ENCODE results near the gene MSH3.

MSH3 gene

GRCh38 chr5:80712919-80713318 lies 58.5 kb downstream of the MSH3 start:
- TF ChIP-seq CTCF (IDR thresholded peaks at IDR 0.05; ENCODE audit: low read depth, low read length), result no peak
- no peak for DNase-seq (ENCODE audit: extremely low read depth, low read depth)

GRCh38 chr5:80713631-80714030 lies 59.2 kb downstream of the MSH3 start:
- TF ChIP-seq CTCF (IDR thresholded peaks at IDR 0.05; ENCODE audit: low read depth, low read length), result no peak
- no peak for DNase-seq (ENCODE audit: extremely low read depth, low read depth)

- TF ChIP-seq CTCF (IDR thresholded peaks at IDR 0.05; ENCODE audit: low read depth, low read length), result no peak
- no peak for DNase-seq (ENCODE audit: extremely low read depth, low read depth)
These were observed 60.3 kb downstream of the MSH3 start for GRCh38 chr5:80714570-80715298.

GRCh38 chr5:80715887-80716286 lies 61.4 kb downstream of the MSH3 start:
- no peak for DNase-seq (ENCODE audit: extremely low read depth, low read depth)
- no peak for TF ChIP-seq CTCF (IDR thresholded peaks at IDR 0.05; ENCODE audit: low read depth, low read length)

GRCh38 chr5:80720181-80720580 lies 65.7 kb downstream of the MSH3 start:
- no peak for DNase-seq (ENCODE audit: extremely low read depth, low read depth)
- no peak for TF ChIP-seq CTCF (IDR thresholded peaks at IDR 0.05; ENCODE audit: low read depth, low read length)

- no peak for DNase-seq (ENCODE audit: extremely low read depth, low read depth)
- no peak for TF ChIP-seq CTCF (IDR thresholded peaks at IDR 0.05; ENCODE audit: low read depth, low read length)
These were observed 68.5 kb downstream of the MSH3 start for GRCh38 chr5:80722916-80723315.

GRCh38 chr5:80725446-80725845 lies 71.0 kb downstream of the MSH3 start:
- DNase-seq (ENCODE audit: extremely low read depth, low read depth), result no peak
- no peak for TF ChIP-seq CTCF (IDR thresholded peaks at IDR 0.05; ENCODE audit: low read depth, low read length)

Measured in AG09319 (cell line).